Measurements from ENCODE around the gene AP2A2. TPM values are rescaled to one million over a fixed set of nuclear protein-coding genes. Genes with fewer than 3 reads are reported as not detected.
"Not testable (repeated sequence)": the region's sequence is repeated elsewhere in the genome, so short reads cannot be mapped to it uniquely, and the experiment has no call there.

The AP2A2 gene
- total RNA-seq, 1 experiment from 2014 or later = 70.6 TPM

DNA sequence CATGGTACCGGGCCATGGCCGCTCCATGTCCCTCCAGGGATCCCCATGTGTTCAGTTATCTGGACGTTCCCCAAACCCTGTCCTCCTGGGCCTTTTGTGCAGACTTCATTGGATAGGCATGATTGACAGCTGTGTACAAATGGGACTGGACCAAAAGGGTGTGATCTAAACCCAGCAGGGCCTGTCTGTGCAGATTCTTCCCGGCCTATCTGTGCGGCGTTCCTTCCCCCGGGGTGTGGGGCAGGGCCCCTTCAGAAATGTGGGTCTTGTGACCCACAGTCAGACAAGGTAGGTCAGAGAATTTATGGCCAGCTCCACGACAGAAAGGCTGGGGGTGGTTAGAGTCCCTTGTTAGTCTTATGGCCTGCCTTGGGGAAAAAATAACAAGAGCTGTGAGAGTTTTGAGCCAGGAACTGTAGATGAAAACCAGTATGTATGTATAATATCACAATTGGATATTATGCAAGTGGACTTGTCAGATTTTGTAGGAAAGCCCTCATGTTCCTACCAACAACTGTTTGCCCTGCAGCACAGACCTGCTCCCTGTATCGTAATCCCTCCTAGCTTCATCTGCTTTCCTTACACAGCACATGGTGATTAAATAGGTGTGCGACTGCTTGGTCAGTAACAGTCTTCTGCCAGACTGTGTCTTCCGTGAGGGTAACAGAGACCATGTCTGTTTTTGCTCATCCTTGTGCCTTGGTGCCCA lies 31.7 kb downstream of the AP2A2 start:
- TF ChIP-seq, protein P1, sequence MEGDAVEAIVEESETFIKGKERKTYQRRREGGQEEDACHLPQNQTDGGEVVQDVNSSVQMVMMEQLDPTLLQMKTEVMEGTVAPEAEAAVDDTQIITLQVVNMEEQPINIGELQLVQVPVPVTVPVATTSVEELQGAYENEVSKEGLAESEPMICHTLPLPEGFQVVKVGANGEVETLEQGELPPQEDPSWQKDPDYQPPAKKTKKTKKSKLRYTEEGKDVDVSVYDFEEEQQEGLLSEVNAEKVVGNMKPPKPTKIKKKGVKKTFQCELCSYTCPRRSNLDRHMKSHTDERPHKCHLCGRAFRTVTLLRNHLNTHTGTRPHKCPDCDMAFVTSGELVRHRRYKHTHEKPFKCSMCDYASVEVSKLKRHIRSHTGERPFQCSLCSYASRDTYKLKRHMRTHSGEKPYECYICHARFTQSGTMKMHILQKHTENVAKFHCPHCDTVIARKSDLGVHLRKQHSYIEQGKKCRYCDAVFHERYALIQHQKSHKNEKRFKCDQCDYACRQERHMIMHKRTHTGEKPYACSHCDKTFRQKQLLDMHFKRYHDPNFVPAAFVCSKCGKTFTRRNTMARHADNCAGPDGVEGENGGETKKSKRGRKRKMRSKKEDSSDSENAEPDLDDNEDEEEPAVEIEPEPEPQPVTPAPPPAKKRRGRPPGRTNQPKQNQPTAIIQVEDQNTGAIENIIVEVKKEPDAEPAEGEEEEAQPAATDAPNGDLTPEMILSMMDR (IDR thresholded peaks at IDR 0.05; ENCODE audit: unreplicated experiment) = no peak

GRCh38 chr11:958101-958500 lies 32.4 kb downstream of the AP2A2 start:
- Mint-ChIP-seq H3K4me3 (ENCODE audit: unreplicated experiment) (no peak overlapping the region), H3K27me3 (ENCODE audit: insufficient read depth, unreplicated experiment) (no peaks in the 10 kb centered on the region), H3K27ac (ENCODE audit: low read depth, unreplicated experiment) (no peak overlapping the region), H3K36me3 (ENCODE audit: insufficient read depth, unreplicated experiment) (peaks cover 43% of the 10 kb centered on the region), H3K9me3 (ENCODE audit: unreplicated experiment) (no peaks in the 10 kb centered on the region), H3K4me1 (ENCODE audit: insufficient read depth, unreplicated experiment) (peaks cover 19% of the 10 kb centered on the region)
- TF ChIP-seq, protein P1 (IDR thresholded peaks at IDR 0.05; ENCODE audit: unreplicated experiment) = no peak
- ChIA-PET CTCF (no interaction called here), POLR2A (interaction anchor here (0.7 kb wide), 1 partner anchor 15 kb away, joined by 3 read pairs; no protein-coding TSS in a partner anchor)
- intact Hi-C loops (cut with micrococcal nuclease) = no loop called here
- DNase-seq (ENCODE audit: unreplicated experiment) = no peak
- no TSS peak for BruUV-seq (replicated peaks)

More for the DNA sequence above, 31.7 kb downstream of the AP2A2 start:
- Mint-ChIP-seq H3K4me3 (ENCODE audit: unreplicated experiment) (no peak overlapping the region), H3K27ac (ENCODE audit: low read depth, unreplicated experiment) (no peak overlapping the region), H3K4me1 (ENCODE audit: insufficient read depth, unreplicated experiment) (peaks cover 19% of the 10 kb centered on the region), H3K36me3 (ENCODE audit: insufficient read depth, unreplicated experiment) (peaks cover 42% of the 10 kb centered on the region), H3K9me3 (ENCODE audit: unreplicated experiment) (no peaks in the 10 kb centered on the region), H3K27me3 (ENCODE audit: insufficient read depth, unreplicated experiment) (no peaks in the 10 kb centered on the region)
- BruUV-seq (replicated peaks) = no TSS peak
- DNase-seq (ENCODE audit: unreplicated experiment) = no peak
- CTCF ChIA-PET = interaction anchor here (0.6 kb wide), 1 partner anchor 130 kb away, joined by 3 read pairs; no protein-coding TSS in a partner anchor
- POLR2A ChIA-PET = no interaction called here
- intact Hi-C loops (cut with micrococcal nuclease) = no loop called here

DNA sequence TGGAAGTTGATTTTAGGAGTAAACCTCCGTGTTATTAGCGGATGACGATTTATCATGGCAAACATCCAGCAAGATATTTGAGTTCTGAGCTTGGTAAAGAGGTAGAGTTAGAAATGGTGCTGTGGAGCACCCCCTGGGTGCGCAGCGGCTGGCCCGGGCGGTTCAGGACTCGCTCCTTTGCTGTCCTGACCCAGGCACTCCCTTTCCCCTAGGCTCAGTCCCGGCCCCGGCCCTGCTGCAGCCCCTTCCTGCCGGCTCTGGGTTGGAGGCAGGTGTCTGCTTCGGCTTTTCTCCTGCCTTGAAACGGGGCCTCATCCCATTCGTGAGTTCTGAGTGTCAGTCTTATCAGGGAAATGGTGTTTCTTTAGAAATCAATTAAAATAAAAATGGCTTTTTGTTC lies 33.4 kb downstream of the AP2A2 start:
- H3K4me3 Mint-ChIP-seq (ENCODE audit: unreplicated experiment) = no peak overlapping the region
- H3K36me3 Mint-ChIP-seq (ENCODE audit: insufficient read depth, unreplicated experiment) = peaks cover 48% of the 10 kb centered on the region
- CTCF ChIA-PET = interaction anchor here (1.0 kb wide), 1 partner anchor 92 kb away, joined by 3 read pairs; no protein-coding TSS in a partner anchor
- no peaks in the 10 kb centered on the region for H3K27me3 Mint-ChIP-seq (ENCODE audit: insufficient read depth, unreplicated experiment)
- BruUV-seq (replicated peaks) = no TSS peak
- H3K27ac Mint-ChIP-seq (ENCODE audit: low read depth, unreplicated experiment) = no peak overlapping the region
- peaks cover 18% of the 10 kb centered on the region for H3K4me1 Mint-ChIP-seq (ENCODE audit: insufficient read depth, unreplicated experiment)
- no peak for DNase-seq (ENCODE audit: unreplicated experiment)
- H3K9me3 Mint-ChIP-seq (ENCODE audit: unreplicated experiment) = no peaks in the 10 kb centered on the region
- intact Hi-C loops (cut with micrococcal nuclease) = no loop called here
- POLR2A ChIA-PET = interaction anchor here (0.7 kb wide), 1 partner anchor 16 kb away, joined by 3 read pairs; no protein-coding TSS in a partner anchor
- TF ChIP-seq, protein P1 (IDR thresholded peaks at IDR 0.05; ENCODE audit: unreplicated experiment) = no peak

GRCh38 chr11:959608-960007 lies 33.9 kb downstream of the AP2A2 start:
- CTCF ChIA-PET = interaction anchor here (1.0 kb wide), 1 partner anchor 92 kb away, joined by 3 read pairs; no protein-coding TSS in a partner anchor
- Mint-ChIP-seq H3K9me3 (ENCODE audit: unreplicated experiment) (no peaks in the 10 kb centered on the region), H3K36me3 (ENCODE audit: insufficient read depth, unreplicated experiment) (peaks cover 54% of the 10 kb centered on the region)

GRCh38 chr11:961310-961920 lies 35.7 kb downstream of the AP2A2 start:
- POLR2A ChIA-PET; H3K9me3 Mint-ChIP-seq (ENCODE audit: unreplicated experiment): not testable (repeated sequence)

More at GRCh38 chr11:959608-960007, 33.9 kb downstream of the AP2A2 start:
- DNase-seq (ENCODE audit: unreplicated experiment) = no peak
- Mint-ChIP-seq H3K4me1 (ENCODE audit: insufficient read depth, unreplicated experiment) (peaks cover 12% of the 10 kb centered on the region), H3K4me3 (ENCODE audit: unreplicated experiment) (no peak overlapping the region), H3K27me3 (ENCODE audit: insufficient read depth, unreplicated experiment) (no peaks in the 10 kb centered on the region), H3K27ac (ENCODE audit: low read depth, unreplicated experiment) (no peak overlapping the region)
- intact Hi-C loops (cut with micrococcal nuclease) = no loop called here
- POLR2A ChIA-PET = no interaction called here
- no TSS peak for BruUV-seq (replicated peaks)
- TF ChIP-seq, protein P1 (IDR thresholded peaks at IDR 0.05; ENCODE audit: unreplicated experiment) = no peak

More at GRCh38 chr11:961310-961920, 35.7 kb downstream of the AP2A2 start:
- H3K4me3 Mint-ChIP-seq (ENCODE audit: unreplicated experiment); H3K27me3 Mint-ChIP-seq (ENCODE audit: insufficient read depth, unreplicated experiment); CTCF ChIA-PET; H3K27ac Mint-ChIP-seq (ENCODE audit: low read depth, unreplicated experiment); H3K4me1 Mint-ChIP-seq (ENCODE audit: insufficient read depth, unreplicated experiment); BruUV-seq (replicated peaks); DNase-seq (ENCODE audit: unreplicated experiment); intact Hi-C loops (cut with micrococcal nuclease): not testable (repeated sequence)
- peaks cover 49% of the 10 kb centered on the region for H3K36me3 Mint-ChIP-seq (ENCODE audit: insufficient read depth, unreplicated experiment)
